CD4-positive, alpha-beta T cell treated with Interleukin-2 at 100 ng/mL for 4 hours (primary cell): ENCODE results near the gene SRPRB.
"Not testable (repeated sequence)": the region's sequence is repeated elsewhere in the genome, so short reads cannot be mapped to it uniquely, and the experiment has no call there.

ENCODE experiments used
- DNase-seq: peaks from one replicate; pipeline ENCODE4 v3.0.0-alpha.2; 2020; ENCODE audit warnings: low spot score

The SRPRB gene

GRCh38 chr3:133777807-133778568 lies 27.6 kb upstream of the SRPRB start:
- no peak for DNase-seq

GRCh38 chr3:133779626-133780203 lies 25.9 kb upstream of the SRPRB start:
- DNase-seq, result no peak

GRCh38 chr3:133780756-133781155 lies 24.9 kb upstream of the SRPRB start:
- not testable (repeated sequence) for DNase-seq

GRCh38 chr3:133781570-133781969 lies 24.0 kb upstream of the SRPRB start:
- no peak for DNase-seq

GRCh38 chr3:133782454-133782853 lies 23.2 kb upstream of the SRPRB start:
- DNase-seq, result no peak

GRCh38 chr3:133783762-133784161 lies 21.9 kb upstream of the SRPRB start:
- DNase-seq, result no peak

GRCh38 chr3:133788024-133788423 lies 17.6 kb upstream of the SRPRB start:
- no peak for DNase-seq

- no peak for DNase-seq
Measured at GRCh38 chr3:133792171-133792763, 13.3 kb upstream of the SRPRB start.

- DNase-seq, result no peak
Measured at GRCh38 chr3:133797396-133798105, 8.1 kb upstream of the SRPRB start.

- DNase-seq, result no peak
Measured at GRCh38 chr3:133799794-133800585, 5.6 kb upstream of the SRPRB start.

- no peak for DNase-seq
Measured at GRCh38 chr3:133803469-133803868, 2.1 kb upstream of the SRPRB start.

GRCh38 chr3:133804896-133805295 lies 719 bp upstream of the SRPRB start:
- DNase-seq, result no peak

- DNase-seq, result no peak
Measured at GRCh38 chr3:133805384-133805701, 272 bp upstream of the SRPRB start.

GRCh38 chr3:133812872-133813271 lies 7.3 kb downstream of the SRPRB start:
- no peak for DNase-seq

GRCh38 chr3:133815386-133815785 lies 9.8 kb downstream of the SRPRB start:
- DNase-seq, result no peak

GRCh38 chr3:133820129-133820528 lies 14.5 kb downstream of the SRPRB start:
- DNase-seq, result no peak

- no peak for DNase-seq
Measured at GRCh38 chr3:133820889-133821675, 15.5 kb downstream of the SRPRB start.

- no peak for DNase-seq
Measured at GRCh38 chr3:133821767-133822638, 16.4 kb downstream of the SRPRB start.

- no peak for DNase-seq
Measured at GRCh38 chr3:133824961-133825485, 19.4 kb downstream of the SRPRB start.
